Colonic mucosa (tissue), 4 donors: Measurements from ENCODE around the gene GLIS2. TPM values are rescaled to one million over a fixed set of nuclear protein-coding genes. Genes with fewer than 3 reads are reported as not detected.
A peak's percentile ranks its signal among the peaks of the same experiment; 100 is the strongest.

ENCODE experiments used
- DNase-seq: peaks from one replicate; pipeline ENCODE4 v3.0.0-alpha.2; 2020
- H3K27ac ChIP-seq: fragments of 200-600 bp; one replicate; pipeline ENCODE4 v1.8.0; 2021
- H3K27me3 ChIP-seq: fragments of 200-600 bp; one replicate; pipeline ENCODE4 v1.8.0; 2021
- H3K36me3 ChIP-seq: fragments of 200-600 bp; one replicate; pipeline ENCODE4 v1.8.0; 2021
- H3K4me1 ChIP-seq: fragments of 200-600 bp; one replicate; pipeline ENCODE4 v1.8.0; 2021; ENCODE audit warnings: mild to moderate bottlenecking
- H3K4me3 ChIP-seq: fragments of 200-600 bp; one replicate; pipeline ENCODE4 v1.8.0; 2021
- H3K9ac ChIP-seq, 2 donors: one replicate each; pipeline ENCODE4 v1.7.0; 2013; ENCODE audit warnings: control low read depth in 2 of 2, low read depth in 2 of 2, low read length in 2 of 2
- H3K9me3 ChIP-seq: fragments of 200-600 bp; one replicate; pipeline ENCODE4 v1.8.0; 2021
- CTCF ChIP-seq: fragments of 200-600 bp; IDR thresholded peaks from one replicate; pipeline ENCODE4 v1.8.0; 2022; ENCODE audit warnings: antibody characterized with exemption, mild to moderate bottlenecking
- intact Hi-C: fragments of 100-400 bp; cut with DNase I; formaldehyde crosslinking; loops from one replicate; pipeline ENCODE4 v1.14.1; 2022
- total RNA-seq, 2 donors: library from RNA; stranded (reverse); fragmentation: NEBNext Ultra II Directional in 1 of 2; extraction: Animal tissue kit (Norgen Biotek cat#: 25700) in 1 of 2; gene quantifications; one replicate each; pipeline ENCODE4 v1.2.1, GENCODE V29; 2021
- donor health status: healthy.
- donor health status: DM: no; HTN: no; CAD: no.
- donor health status: DM: no; HTN: no; CAD: no.

Gene GLIS2
- total RNA-seq, 2 donors from 2014 or later = 0.89 to 4.1 TPM

DNA sequence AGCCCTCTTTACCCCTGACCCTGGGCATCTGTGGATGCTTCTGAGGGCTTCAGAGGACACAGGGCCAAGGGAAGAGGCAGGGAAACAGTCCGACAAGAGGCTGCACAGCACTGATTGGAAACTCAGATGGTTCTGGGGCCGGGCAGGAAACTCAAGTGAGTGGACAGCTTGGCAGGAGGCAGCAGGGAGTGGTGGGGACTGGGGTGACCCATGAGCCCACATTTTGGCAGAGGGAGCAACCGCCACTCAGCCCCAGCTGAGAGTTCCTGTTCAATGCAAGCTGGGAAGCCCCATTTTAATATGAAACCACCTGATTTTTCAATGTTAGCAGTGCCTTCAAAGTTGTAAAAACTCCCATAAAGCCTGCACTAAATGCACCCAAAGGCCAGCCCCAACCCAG lies 54.3 kb downstream of the GLIS2 start:
- H3K4me1 ChIP-seq = peaks cover 3% of the 10 kb centered on the region
- H3K9me3 ChIP-seq = no peaks in the 10 kb centered on the region
- intact Hi-C loops = no loop called here
- H3K27ac ChIP-seq = peak overlapping the region; percentile 45
- H3K27me3 ChIP-seq = no peaks in the 10 kb centered on the region
- no peak for DNase-seq
- H3K9ac ChIP-seq = peak overlapping the region; percentile 15 to 24
- H3K4me3 ChIP-seq = no peak overlapping the region
- no peaks in the 10 kb centered on the region for H3K36me3 ChIP-seq
- no peak for TF ChIP-seq CTCF

GRCh38 chr16:4370570-4371356 lies 54.9 kb downstream of the GLIS2 start:
- peak; percentile 66 for DNase-seq
- Histone ChIP-seq H3K4me3 (no peak overlapping the region), H3K27me3 (no peaks in the 10 kb centered on the region), H3K36me3 (no peaks in the 10 kb centered on the region), H3K4me1 (peaks cover 3% of the 10 kb centered on the region), H3K9me3 (no peaks in the 10 kb centered on the region), H3K9ac (peak overlapping the region in 1 of 2 donors; percentile 21), H3K27ac (peak overlapping the region; percentile 45)
- intact Hi-C loops = no loop called here
- no peak for TF ChIP-seq CTCF

DNA sequence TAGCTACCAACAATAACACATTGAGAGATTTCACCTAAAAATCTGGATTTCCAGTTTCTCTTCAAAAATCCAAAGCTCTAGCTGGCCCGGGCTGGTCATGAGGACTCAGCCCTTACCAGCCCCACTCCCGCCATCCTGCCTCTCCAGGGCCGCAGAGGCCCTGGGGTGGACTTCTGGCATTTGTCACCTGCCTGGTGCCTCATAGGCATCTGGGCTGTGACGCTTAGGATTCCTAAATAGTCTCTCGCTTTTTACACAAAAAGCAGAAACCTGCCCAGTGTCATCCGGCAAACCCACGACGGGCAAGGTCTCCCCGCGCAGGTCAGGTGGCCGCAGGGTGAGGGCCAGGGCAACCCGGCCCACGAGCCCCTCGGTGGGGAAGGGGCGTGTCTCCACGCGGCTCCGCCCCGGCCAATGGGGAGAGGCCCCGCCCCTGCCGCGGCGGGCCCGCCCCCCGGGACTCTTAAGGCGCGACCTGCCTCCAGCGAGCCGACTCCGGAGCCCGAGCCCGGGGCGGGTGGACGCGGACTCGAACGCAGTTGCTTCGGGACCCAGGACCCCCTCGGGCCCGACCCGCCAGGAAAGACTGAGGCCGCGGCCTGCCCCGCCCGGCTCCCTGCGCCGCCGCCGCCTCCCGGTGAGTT lies 55.6 kb downstream of the GLIS2 start, which contains the start of gene VASN:
Gene VASN (plus strand): TSS at position 492 of the 644 bp plus-strand sequence. CDS start 9,030 bp downstream, outside the sequence.
- Histone ChIP-seq H3K27ac (peak within 1 kb of the TSS; percentile 45), H3K9ac (peak within 1 kb of the TSS; percentile 73 to 74), H3K9me3 (no peaks in the 10 kb centered on the region), H3K4me1 (peaks cover 3% of the 10 kb centered on the region), H3K4me3 (peak within 1 kb of the TSS; percentile 52), H3K36me3 (no peaks in the 10 kb centered on the region), H3K27me3 (no peaks in the 10 kb centered on the region)
- DNase-seq = peak; percentile 79
- no peak for TF ChIP-seq CTCF
- intact Hi-C loops = no loop called here

DNA sequence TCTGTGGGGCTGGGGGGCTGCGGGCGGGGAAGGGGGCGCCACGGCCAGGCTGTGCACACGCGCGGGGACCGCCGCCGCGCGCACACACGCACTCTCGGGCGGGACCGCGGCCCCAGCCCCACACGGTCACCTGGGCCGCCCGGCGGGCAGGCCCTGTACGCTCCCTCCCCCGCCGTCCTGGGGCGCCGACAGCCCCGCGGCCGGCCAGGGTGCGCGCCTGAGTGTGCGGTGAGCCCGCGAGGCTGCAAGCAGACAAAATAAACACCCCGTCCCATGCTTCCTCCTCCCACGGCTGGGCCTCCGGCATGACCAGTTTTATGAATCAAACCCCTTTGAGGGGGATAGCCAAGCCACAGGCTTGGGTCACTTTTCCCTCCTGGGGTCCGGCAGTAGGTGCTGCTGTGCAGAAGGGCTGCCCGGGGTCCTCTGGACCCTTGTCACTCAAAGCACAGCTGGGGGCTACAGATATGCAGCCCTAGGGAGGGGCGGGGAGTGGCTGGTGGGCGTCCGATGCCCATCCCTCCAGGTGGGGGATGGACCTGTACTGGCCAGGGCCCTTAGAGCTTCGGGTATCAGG lies 56.2 kb downstream of the GLIS2 start:
- H3K4me3 ChIP-seq = peak overlapping the region; percentile 52
- H3K9me3 ChIP-seq = no peaks in the 10 kb centered on the region
- no peaks in the 10 kb centered on the region for H3K27me3 ChIP-seq
- H3K9ac ChIP-seq = peak overlapping the region; percentile 73 to 74
- H3K27ac ChIP-seq = peak overlapping the region; percentile 45
- H3K4me1 ChIP-seq = peaks cover 3% of the 10 kb centered on the region
- intact Hi-C loops = no loop called here
- TF ChIP-seq CTCF = no peak
- no peak for DNase-seq
- no peaks in the 10 kb centered on the region for H3K36me3 ChIP-seq

DNA sequence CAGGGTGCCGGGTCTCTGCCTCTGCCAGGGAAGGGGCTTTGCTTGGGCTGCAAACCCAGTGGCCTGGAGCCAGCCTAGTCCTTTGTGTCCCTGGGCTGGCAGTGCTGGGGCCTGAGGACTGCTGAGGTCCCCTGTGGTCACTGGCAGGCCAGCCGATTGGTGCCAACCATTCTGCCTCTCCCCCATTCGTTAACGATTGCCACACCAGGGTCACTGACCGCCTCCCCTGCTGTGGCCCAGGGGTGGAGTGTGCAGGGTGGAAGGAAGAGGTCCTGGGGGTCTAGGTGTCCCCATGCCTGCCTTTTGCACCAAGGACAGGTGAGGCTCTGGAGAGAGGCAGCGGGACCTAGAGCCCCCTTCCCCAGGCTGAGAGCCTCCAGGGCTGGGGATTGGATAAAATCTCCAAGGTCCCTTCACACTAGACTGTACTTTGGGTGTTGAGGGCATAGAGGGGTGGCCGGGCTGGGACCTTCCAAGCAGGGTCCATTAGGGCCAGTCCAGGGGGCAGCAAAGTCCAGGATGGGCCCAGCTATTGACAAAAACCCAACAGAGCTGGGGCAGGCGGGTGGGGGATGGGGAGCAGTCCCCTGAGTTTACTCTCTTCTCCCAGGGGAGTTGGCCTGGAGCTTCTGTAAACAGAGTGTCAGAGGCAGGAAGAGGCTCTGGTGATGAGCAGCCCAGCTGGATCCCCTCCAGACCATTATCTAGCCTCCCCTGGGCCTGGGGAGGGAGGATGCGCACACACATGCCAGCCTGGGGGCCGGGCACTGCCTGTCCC lies 56.9 kb downstream of the GLIS2 start:
- peak overlapping the region; percentile 45 for H3K27ac ChIP-seq

More for the DNA sequence above, 56.9 kb downstream of the GLIS2 start:
- peak overlapping the region; percentile 52 for H3K4me3 ChIP-seq
- peaks cover 3% of the 10 kb centered on the region for H3K4me1 ChIP-seq
- H3K27me3 ChIP-seq = no peaks in the 10 kb centered on the region
- H3K9me3 ChIP-seq = no peaks in the 10 kb centered on the region
- intact Hi-C loops = no loop called here
- H3K9ac ChIP-seq = peak overlapping the region; percentile 73 to 74
- peak; percentile 41 for DNase-seq
- TF ChIP-seq CTCF = no peak
- H3K36me3 ChIP-seq = no peaks in the 10 kb centered on the region
